Esophagus mucosa (tissue), 1 donor: ENCODE measurements around the gene OOEP. TPM values are rescaled to one million over a fixed set of nuclear protein-coding genes. Genes with fewer than 3 reads are reported as not detected.
"Not testable (repeated sequence)": the region's sequence is repeated elsewhere in the genome, so short reads cannot be mapped to it uniquely, and the experiment has no call there.

Experiments used
- ATAC-seq: fragments of 200-7000 bp; cut with Tn5 transposase; one replicate; pipeline ENCODE4 v1.9.1; 2020
- total RNA-seq: library from RNA; stranded (reverse); gene quantifications from one replicate; pipeline ENCODE4 v1.2.4, GENCODE V29; 2023
- donor health status: DM: yes; HTN: yes; CAD: no.

Gene OOEP
- 0.36 TPM for total RNA-seq

- ATAC-seq, result no peak
These were observed at the start of gene OOEP for GRCh38 chr6:73369563-73369962. Gene OOEP (minus strand): TSS chr6:73369897. CDS start chr6:73369792, 105 bp downstream.

- ATAC-seq, result no peak
These were observed 48.5 kb upstream of the OOEP start for GRCh38 chr6:73418081-73418741.

GRCh38 chr6:73413102-73413501 is 43.4 kb upstream of the OOEP start:
- no peak for ATAC-seq

- ATAC-seq, result no peak
These were observed 39.7 kb upstream of the OOEP start for GRCh38 chr6:73409395-73409794.

GRCh38 chr6:73400656-73401055 is 31.0 kb upstream of the OOEP start:
- no peak for ATAC-seq

GRCh38 chr6:73395875-73396274 is 26.2 kb upstream of the OOEP start:
- no peak for ATAC-seq

GRCh38 chr6:73394577-73395354 is 25.1 kb upstream of the OOEP start, which contains the start of gene DDX43:
Gene DDX43 (plus strand): TSS chr6:73394828. CDS start chr6:73394906, 78 bp downstream.
- ATAC-seq, result peak; percentile 92

GRCh38 chr6:73393278-73393677 is 23.6 kb upstream of the OOEP start:
- no peak for ATAC-seq

GRCh38 chr6:73392188-73392587 is 22.5 kb upstream of the OOEP start:
- not testable (repeated sequence) for ATAC-seq

- no peak for ATAC-seq
These were observed 22.0 kb upstream of the OOEP start for GRCh38 chr6:73391675-73392074.

- no peak for ATAC-seq
These were observed 20.2 kb upstream of the OOEP start for GRCh38 chr6:73389854-73390253.

GRCh38 chr6:73388800-73389512 is 19.3 kb upstream of the OOEP start:
- peak; percentile 78 for ATAC-seq

GRCh38 chr6:73388433-73388799 is 18.7 kb upstream of the OOEP start:
- ATAC-seq, result no peak

- ATAC-seq, result peak; percentile 32
These were observed 12.9 kb upstream of the OOEP start for GRCh38 chr6:73382462-73383113.

- not testable (repeated sequence) for ATAC-seq
These were observed 11.8 kb upstream of the OOEP start for GRCh38 chr6:73381531-73381930.

GRCh38 chr6:73377225-73377624 is 7.5 kb upstream of the OOEP start:
- ATAC-seq, result no peak

GRCh38 chr6:73375216-73375615 is 5.5 kb upstream of the OOEP start:
- ATAC-seq, result no peak

- peak; percentile 62 for ATAC-seq
These were observed 2.8 kb upstream of the OOEP start for GRCh38 chr6:73372516-73372915.

- ATAC-seq, result no peak
These were observed 2.3 kb upstream of the OOEP start for GRCh38 chr6:73371984-73372383.

GRCh38 chr6:73369157-73369556 is 540 bp downstream of the OOEP start:
- no peak for ATAC-seq

GRCh38 chr6:73368675-73369074 is 1.0 kb downstream of the OOEP start:
- ATAC-seq, result no peak

GRCh38 chr6:73367761-73368355 is 1.8 kb downstream of the OOEP start:
- no peak for ATAC-seq

- no peak for ATAC-seq
These were observed 5.1 kb downstream of the OOEP start for GRCh38 chr6:73364549-73364948.
